KMS-11 (cell line): ENCODE data around the gene STX12.
"Not testable (repeated sequence)": the region's sequence is repeated elsewhere in the genome, so short reads cannot be mapped to it uniquely, and the experiment has no call there.

ENCODE experiments used
- H2AFZ ChIP-seq: fragments of 200-600 bp; sonication (generic); 2 replicates; pipeline ENCODE4 v1.6.1; 2016; ENCODE audit warnings: antibody characterized with exemption, mixed run types, low read depth
- H3K27ac ChIP-seq: fragments of 200-600 bp; sonication (generic); 2 replicates; pipeline ENCODE4 v1.6.1; 2016; ENCODE audit warnings: mild to moderate bottlenecking, mixed run types
- H3K27me3 ChIP-seq: fragments of 200-600 bp; sonication (generic); 2 replicates; pipeline ENCODE4 v1.6.1; 2017; ENCODE audit warnings: mild to moderate bottlenecking, low read depth, mixed run types, moderate library complexity; ENCODE audit not compliant: insufficient read depth
- H3K36me3 ChIP-seq: fragments of 200-600 bp; sonication (generic); 2 replicates; pipeline ENCODE4 v1.6.1; 2017; ENCODE audit warnings: mild to moderate bottlenecking, mixed run types; ENCODE audit not compliant: insufficient read depth
- H3K4me1 ChIP-seq: fragments of 200-600 bp; sonication (generic); 2 replicates; pipeline ENCODE4 v1.6.1; 2016; ENCODE audit warnings: mild to moderate bottlenecking, low read depth, mixed run types; ENCODE audit not compliant: poor library complexity, severe bottlenecking
- H3K4me2 ChIP-seq: fragments of 200-600 bp; sonication (generic); 2 replicates; pipeline ENCODE4 v1.7.0; 2016; ENCODE audit warnings: mild to moderate bottlenecking, mixed run types
- H3K4me3 ChIP-seq: fragments of 200-600 bp; sonication (generic); IDR thresholded peaks from 2 replicates; pipeline ENCODE4 v1.6.1; 2017; ENCODE audit warnings: low read depth, low read length, mixed read lengths; ENCODE audit not compliant: insufficient read depth
- H3K79me2 ChIP-seq: fragments of 200-600 bp; sonication (generic); 2 replicates; pipeline ENCODE4 v1.6.1; 2016; ENCODE audit warnings: low read depth, mixed run types; ENCODE audit not compliant: insufficient read depth
- H3K9ac ChIP-seq: fragments of 200-600 bp; sonication (generic); 2 replicates; pipeline ENCODE4 v1.6.1; 2016; ENCODE audit warnings: mild to moderate bottlenecking, mixed run types
- H4K20me1 ChIP-seq: fragments of 200-600 bp; sonication (generic); 2 replicates; pipeline ENCODE4 v1.6.1; 2016; ENCODE audit warnings: mild to moderate bottlenecking, mixed run types; ENCODE audit not compliant: insufficient read depth
- CTCF ChIP-seq: fragments of 200-600 bp; sonication (generic); conservative IDR thresholded peaks from 2 replicates; pipeline ENCODE4 v1.6.1; 2017; ENCODE audit warnings: low read depth, mild to moderate bottlenecking, antibody characterized with exemption, low read length, moderate library complexity, mixed read lengths

The STX12 gene

GRCh38 chr1:27804791-27805190 lies 31.8 kb downstream of the STX12 start:
- no peak for TF ChIP-seq CTCF
- Histone ChIP-seq H3K27me3 (no peaks in the 10 kb centered on the region), H3K4me3 (no peak overlapping the region), H2AFZ (no peak overlapping the region), H3K4me1 (no peaks in the 10 kb centered on the region), H4K20me1 (no peaks in the 10 kb centered on the region), H3K36me3 (no peaks in the 10 kb centered on the region), H3K27ac (no peak overlapping the region), H3K9ac (no peak overlapping the region), H3K79me2 (no peaks in the 10 kb centered on the region), H3K4me2 (no peak overlapping the region)

GRCh38 chr1:27806758-27807157 lies 33.7 kb downstream of the STX12 start:
- no peak overlapping the region for H3K4me2 ChIP-seq
- H2AFZ ChIP-seq = no peak overlapping the region
- no peak overlapping the region for H3K4me3 ChIP-seq
- H4K20me1 ChIP-seq = no peaks in the 10 kb centered on the region
- no peaks in the 10 kb centered on the region for H3K4me1 ChIP-seq
- no peak for TF ChIP-seq CTCF
- H3K27me3 ChIP-seq = no peaks in the 10 kb centered on the region
- no peak overlapping the region for H3K9ac ChIP-seq
- no peak overlapping the region for H3K27ac ChIP-seq
- H3K36me3 ChIP-seq = no peaks in the 10 kb centered on the region
- no peaks in the 10 kb centered on the region for H3K79me2 ChIP-seq

- Histone ChIP-seq H3K4me3 (no peak overlapping the region), H3K36me3 (no peaks in the 10 kb centered on the region), H2AFZ (no peak overlapping the region), H3K9ac (no peak overlapping the region), H3K4me1 (no peaks in the 10 kb centered on the region), H4K20me1 (no peaks in the 10 kb centered on the region), H3K27ac (no peak overlapping the region), H3K4me2 (no peak overlapping the region), H3K79me2 (no peaks in the 10 kb centered on the region), H3K27me3 (no peaks in the 10 kb centered on the region)
- no peak for TF ChIP-seq CTCF
Observed at GRCh38 chr1:27807385-27807784, 34.4 kb downstream of the STX12 start.

GRCh38 chr1:27808131-27808530 lies 35.1 kb downstream of the STX12 start:
- not testable (repeated sequence) for H2AFZ ChIP-seq, H3K4me1 ChIP-seq, H3K4me2 ChIP-seq, H3K4me3 ChIP-seq, H4K20me1 ChIP-seq, H3K79me2 ChIP-seq, H3K36me3 ChIP-seq, H3K27ac ChIP-seq, H3K9ac ChIP-seq, H3K27me3 ChIP-seq

GRCh38 chr1:27809883-27810282 lies 36.9 kb downstream of the STX12 start:
- no peaks in the 10 kb centered on the region for H3K36me3 ChIP-seq
- no peak overlapping the region for H2AFZ ChIP-seq
- no peaks in the 10 kb centered on the region for H4K20me1 ChIP-seq
- no peak overlapping the region for H3K4me3 ChIP-seq
- no peaks in the 10 kb centered on the region for H3K4me1 ChIP-seq
- no peaks in the 10 kb centered on the region for H3K79me2 ChIP-seq
- no peaks in the 10 kb centered on the region for H3K27me3 ChIP-seq
- H3K9ac ChIP-seq = no peak overlapping the region
- TF ChIP-seq CTCF = no peak
- H3K27ac ChIP-seq = no peak overlapping the region
- H3K4me2 ChIP-seq = no peak overlapping the region
